GM19467 (cell line): ENCODE data around the gene RBBP8NL.

ENCODE experiments used
- ATAC-seq: cut with Tn5 transposase; IDR thresholded peaks from one replicate; pipeline ENCODE4 v1.9.1; 2021; ENCODE audit warnings: mild to moderate bottlenecking, moderate library complexity; ENCODE audit not compliant: unreplicated experiment

RBBP8NL gene

DNA sequence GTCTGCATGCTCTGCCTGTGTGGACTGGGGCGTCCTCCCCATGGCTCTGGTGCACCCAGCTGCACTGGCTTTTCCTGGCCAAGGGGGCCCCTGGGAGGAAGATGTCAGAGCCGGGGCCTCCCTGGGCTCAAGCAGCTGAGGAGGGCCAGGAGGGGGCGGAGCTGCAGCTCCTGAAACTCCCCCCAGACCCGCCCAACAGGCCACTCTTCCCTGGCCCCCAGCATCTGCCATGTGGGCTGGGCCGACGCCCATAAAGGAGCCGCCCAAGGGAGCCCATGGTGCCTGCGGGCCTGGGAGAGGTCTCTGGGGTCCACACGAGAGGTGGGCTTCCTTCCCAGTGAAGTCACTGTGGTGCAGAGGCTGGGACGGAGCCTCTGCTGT is 4.0 kb downstream of the RBBP8NL start:
- ATAC-seq: no peak

DNA sequence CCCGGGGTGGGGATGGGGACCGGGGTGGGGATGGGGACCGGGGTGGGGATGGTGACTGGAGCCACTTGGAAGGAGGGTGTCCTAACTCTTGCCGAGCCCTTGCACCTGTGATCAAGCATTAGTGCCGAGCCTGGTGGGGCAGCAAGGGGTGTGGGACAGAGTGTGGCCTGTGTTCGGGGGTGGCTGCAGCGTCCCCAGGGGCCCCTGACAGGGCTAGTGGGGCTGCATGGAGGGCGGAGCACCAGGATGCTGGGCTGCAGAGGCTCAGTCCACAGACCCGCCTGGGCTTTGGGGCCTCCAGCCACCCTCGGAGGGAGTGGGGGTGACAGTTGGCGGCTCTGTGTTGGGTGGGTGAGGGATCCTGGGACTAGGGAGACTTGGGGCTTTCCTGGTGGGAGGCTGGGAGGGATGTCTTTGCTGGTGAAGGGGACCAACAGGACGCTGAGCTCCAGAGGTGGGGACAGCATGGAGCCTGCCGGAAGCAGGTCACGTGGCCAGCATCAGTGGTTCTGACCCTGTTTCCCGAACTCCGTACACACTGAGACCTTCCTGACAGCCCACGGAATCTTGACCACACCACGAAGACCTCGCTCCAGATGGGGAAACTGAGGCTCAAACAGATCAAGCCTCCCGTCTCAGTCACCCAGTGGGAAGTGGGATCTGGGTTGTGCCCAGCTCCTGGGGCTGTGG is 4.6 kb downstream of the RBBP8NL start:
- ATAC-seq: no peak

GRCh38 chr20:62421716-62421990 is 5.7 kb downstream of the RBBP8NL start:
- ATAC-seq: no peak

GRCh38 chr20:62420846-62421715 is 6.3 kb downstream of the RBBP8NL start:
- ATAC-seq: no peak

GRCh38 chr20:62419759-62420158 is 7.6 kb downstream of the RBBP8NL start:
- no peak for ATAC-seq

GRCh38 chr20:62418709-62419487 is 8.4 kb downstream of the RBBP8NL start:
- ATAC-seq: no peak

DNA sequence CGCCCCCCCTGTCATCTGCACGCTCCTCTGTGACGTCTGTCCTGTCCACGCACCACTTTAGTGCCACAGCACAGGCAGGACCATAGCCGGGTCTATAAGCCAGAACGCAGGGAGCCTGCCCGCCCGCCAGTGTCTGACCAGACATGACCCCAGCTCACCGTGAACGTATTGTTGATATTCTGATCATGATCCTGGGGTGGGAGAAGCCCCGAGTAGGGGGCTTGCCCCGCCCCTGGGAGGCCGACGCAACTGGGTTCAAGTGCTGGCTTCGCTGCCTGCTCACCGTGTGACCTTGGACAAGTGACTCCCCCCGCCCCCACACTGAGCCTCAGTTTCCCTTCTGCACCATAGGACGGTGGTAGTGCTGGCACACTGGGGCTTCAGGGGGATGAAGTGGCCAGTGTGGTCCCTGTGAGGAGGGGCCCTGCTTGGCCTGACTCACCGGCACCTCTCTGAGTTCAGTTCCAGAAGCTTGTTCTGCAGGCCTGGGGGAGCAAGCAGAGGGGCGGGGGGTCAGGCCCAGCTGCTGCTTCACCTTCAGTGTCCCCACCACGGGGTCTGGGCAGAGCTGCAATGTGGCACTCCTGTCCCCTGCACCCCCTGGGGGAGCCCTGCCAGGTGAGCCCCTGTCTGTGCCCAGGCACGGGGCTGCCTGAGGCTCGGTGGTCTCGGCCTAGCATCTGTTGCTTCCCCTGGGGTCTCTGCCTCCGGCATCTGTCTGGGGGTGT is 9.2 kb downstream of the RBBP8NL start:
- no peak for ATAC-seq

DNA sequence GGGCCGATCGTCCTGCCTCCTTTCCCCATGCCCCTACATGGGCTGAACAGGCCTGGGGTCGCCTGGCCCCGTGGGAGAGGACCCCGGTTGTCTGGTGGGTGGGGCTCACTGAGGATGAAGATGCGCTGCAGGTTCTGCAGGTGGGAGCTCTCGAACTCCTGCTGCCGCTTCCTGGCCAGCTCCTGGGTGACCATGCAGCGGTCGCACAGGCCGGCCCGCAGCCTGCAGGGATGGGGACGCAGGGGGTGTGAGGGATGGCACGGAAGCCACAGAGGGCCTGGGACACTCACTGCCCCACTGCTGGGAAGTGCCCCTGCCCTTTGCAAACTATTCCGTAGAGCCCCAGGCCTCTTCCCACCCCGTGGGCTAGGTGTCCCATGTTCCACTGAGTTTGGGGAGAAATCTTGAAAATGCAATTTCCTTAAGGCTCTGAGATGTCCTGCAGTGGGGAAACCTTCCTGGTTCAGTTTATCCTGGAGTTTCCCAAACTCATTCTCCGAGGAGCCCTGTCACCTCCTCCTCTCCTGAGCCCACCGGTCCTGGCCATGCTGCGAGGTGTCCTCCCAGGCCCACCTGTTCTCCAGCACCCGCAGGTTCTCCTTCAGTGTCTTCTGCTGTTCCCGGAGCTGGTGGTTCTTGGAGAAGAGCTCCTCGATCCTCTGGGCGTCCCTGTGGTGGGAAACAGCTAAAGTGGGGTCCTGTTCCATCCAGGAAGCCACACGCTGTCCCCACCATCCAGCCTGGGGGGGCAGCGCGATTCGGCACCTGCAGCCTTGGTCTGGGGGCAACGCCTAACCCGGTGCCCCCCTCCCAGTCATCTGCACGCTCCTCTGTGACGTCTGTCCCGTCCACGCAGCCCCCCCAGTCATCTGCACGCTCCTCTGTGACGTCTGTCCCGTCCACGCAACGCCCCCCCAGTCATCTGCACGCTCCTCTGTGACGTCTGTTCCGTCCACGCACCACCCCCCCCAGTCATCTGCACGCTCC is 10.4 kb downstream of the RBBP8NL start:
- no peak for ATAC-seq

DNA sequence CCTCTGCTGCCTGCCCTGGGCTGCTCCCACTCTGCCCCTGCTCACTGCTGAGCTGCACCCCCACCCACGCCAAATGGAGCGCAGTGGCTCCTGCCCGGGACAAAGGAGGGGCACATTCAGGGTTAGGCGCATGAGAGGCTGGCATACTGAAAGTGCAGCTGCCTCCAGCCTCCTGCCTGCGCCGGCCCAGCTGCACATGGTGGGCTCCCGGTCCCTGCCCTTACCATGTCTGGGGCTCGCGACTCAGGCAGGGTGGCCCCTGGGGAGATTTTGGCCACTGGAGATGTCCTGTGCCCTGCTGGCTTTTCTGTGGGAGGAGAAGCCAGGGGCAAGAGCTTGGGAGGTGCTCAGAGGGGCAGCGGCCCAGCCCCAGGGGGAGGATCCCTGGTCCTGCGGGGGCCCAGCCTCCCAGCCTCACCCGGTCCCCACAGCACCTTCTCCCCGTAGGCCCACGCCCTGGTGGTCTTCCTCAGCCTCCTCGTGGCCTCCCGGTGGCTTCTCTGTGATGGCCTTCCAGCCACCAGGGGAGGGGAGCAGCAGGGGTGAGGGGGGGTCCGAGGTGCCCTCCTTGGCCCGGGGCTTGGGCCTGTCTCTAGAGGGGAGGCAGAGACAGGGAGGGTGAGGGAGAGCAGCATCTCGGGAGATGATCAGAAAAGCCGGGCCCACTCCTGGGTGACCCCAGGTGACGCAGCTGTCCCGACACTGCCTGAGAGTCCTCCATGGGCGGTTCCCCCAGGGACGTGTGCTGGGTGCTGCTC is 11.8 kb downstream of the RBBP8NL start:
- no peak for ATAC-seq

- no peak for ATAC-seq
Observed at GRCh38 chr20:62413896-62414481, 13.3 kb downstream of the RBBP8NL start.

- no peak for ATAC-seq
Observed at GRCh38 chr20:62413025-62413570, 14.2 kb downstream of the RBBP8NL start.

GRCh38 chr20:62412194-62413024 is 14.9 kb downstream of the RBBP8NL start:
- ATAC-seq: no peak

GRCh38 chr20:62411479-62412193 is 15.7 kb downstream of the RBBP8NL start:
- ATAC-seq: no peak

DNA sequence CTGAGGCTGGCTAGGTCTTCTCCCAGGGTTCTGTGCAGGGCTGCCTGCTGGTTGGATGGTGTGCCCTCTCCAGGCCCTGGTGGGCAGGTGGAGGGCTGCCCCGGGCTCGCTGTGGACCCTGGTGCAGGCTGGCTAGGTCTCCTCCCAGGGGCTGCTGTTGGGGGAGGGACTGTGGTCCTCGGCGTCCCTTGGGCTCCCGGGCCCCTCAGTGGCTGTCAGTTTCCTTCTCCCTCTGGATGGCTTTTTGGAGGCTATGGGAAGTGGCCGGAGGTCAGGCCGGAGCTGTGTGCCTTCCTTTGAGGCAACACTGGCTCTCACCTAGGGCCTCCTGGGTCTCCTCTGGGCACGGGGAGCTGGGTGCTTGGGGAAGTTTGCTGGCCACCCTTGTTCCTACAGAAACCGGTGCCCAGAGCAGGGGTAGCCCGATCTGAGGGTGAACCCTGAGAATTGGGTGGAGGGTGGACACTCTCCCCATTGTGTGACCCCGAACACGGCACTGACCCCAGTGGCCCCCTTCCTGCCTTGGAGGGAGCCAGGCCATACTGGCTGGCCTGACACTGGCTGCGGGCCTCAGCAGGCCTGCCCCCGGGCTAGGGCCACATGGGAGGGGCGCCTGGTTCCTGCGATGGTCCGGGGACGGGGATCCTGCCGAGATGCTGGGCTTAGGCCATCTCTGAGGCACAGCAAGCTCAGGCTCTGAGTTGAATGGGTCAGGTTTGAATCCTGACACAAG is 16.4 kb downstream of the RBBP8NL start:
- ATAC-seq: no peak

GRCh38 chr20:62409931-62410745 is 17.2 kb downstream of the RBBP8NL start:
- ATAC-seq: no peak
